NCI-H82 treated with DMSO at 0.1 percent for 48 hours (cell line): Measurements from ENCODE around the gene HTRA1.
A peak's percentile ranks its signal among the peaks of the same experiment; 100 is the strongest.

Source experiments
- DNase-seq: peaks from one replicate; lab custom pipeline; 2025; ENCODE audit not compliant: unreplicated experiment; lab: John Stamatoyannopoulos, UW

Gene HTRA1

DNA sequence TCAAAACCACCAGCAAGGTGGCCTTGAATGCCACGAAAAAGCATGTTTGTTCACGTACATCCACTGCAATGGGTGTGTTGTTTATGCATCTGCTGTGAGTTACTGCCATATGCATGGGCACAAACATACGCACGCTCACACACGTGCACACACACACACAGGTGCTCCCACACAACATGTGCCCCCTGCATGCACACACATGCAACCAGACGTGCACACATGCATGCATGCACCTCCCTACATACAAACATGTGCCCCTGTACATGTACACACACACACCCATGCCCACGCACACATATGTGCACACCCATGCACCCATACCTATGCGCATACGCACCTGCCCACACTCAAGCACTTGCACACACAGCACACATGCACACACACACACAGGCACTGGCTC is 89.1 kb downstream of the HTRA1 start:
- DNase-seq: no peak

DNA sequence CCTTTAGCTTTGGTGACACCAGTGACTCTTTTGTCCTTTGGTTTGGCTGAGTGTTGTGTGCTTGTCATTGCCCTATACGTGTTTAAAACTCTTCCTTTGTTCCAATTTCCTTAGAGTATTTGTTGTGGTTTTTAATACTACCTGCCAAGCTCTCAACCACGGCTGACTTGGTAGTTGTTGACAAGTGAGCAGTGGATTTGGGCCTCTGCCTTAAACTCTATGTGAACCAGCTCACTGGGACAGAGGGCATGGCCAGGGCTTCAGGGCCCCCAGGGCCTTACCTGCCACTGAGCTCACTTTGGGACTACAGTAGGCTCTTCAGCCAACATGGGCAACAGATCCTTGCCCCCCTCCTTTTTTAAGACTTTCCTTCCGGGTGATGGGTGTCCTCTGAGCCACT is 89.6 kb downstream of the HTRA1 start:
- DNase-seq: no peak

DNA sequence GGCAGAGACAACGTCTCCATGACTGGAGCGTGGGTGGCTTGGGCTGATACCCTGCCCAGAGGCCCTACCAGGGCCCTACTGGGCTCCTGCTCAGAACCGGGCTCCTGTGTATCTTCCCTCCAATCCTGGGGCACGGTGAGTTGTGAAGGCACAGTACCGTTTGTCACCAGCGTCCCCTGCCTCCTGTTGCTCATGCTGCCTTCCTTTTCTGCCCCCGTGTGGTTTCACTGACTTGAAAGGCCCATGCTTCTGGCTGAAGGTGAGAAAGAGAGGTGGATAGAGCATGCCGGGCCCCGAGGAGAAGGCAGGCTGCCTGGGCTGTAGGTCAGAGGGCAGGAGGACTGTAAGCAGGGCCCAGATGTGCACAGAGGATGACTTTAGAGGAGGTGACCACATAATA is 90.1 kb downstream of the HTRA1 start:
- DNase-seq: no peak

DNA sequence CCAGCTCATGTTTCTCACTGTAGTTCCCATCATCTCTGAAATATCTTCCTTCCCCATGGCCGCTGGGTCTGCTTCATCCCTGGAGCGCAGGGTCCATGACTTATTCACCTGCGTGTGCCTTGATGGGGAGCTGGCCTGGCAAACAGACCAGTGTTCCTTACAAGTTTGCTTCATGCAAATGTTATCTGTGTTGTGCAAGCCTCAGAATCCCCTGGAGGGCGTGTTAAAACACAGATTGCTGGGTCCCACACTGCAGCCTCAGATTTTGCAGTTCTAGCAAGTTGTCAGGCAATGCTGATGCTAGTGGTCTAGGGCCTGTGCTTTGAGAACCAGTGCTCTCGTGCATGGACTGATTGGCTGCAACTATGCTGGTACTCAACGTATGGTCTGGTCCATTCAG is 92.0 kb downstream of the HTRA1 start:
- DNase-seq: no peak

DNA sequence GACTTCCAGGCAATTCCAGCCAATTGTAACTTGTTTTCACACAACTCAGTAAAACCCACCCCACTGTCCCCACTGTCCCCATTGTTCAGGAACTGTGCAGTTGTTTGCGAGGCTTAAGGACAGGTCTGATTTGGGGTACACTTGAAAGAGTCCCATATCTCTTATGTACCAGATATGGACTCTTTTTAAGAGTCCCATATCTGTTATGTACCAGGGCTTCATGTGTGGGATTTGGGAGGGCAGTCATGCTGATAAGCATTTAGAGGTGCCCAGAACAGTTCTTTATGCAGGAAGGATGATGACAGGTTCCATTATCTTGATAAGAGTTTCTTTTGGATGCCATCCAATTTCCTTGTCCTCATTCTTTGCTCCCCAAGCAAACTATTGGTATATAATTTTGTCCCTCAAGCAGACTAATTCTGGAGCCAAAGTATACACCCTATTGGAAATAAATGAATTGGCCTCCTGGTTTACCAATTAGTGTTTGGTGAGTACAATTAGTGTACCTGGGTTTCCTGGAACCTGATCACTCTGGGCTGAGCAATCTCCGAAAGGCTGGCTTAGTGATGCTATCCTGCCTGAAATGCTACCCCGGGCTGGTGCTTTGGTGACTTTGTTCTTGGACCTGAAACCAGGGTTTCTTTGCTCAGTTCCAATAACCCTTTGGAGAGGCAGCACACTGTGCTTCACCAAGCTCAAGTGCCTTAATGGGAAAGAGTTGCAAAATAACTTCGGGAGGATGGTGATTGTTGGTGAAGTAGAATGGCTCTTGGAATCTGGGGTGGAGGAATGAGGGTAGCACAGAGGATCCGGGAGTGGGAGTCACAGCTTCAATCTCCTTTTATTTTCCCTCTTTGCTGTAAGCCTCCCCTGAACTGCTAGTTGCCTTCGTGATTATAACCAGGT is 93.0 kb downstream of the HTRA1 start:
- DNase-seq: no peak

DNA sequence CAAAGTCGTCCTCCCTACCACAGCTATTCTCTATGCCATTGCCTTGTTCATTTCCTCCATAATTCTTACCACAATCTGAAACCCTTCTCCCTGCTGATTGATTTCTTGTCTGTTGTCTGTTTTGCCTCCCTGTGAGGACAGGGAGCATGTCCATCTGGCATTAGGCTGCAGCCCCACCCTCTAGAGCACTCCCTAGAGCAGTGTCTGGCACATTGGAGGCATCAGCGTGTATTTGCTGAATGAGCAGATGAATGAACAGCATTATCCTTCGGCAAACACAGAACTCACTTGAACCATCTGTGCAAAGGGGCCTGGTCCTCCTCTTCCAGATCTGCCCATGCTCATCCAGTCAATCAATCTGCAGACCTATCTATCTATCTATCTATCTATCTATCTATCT is 94.1 kb downstream of the HTRA1 start:
- DNase-seq: peak; percentile 42

DNA sequence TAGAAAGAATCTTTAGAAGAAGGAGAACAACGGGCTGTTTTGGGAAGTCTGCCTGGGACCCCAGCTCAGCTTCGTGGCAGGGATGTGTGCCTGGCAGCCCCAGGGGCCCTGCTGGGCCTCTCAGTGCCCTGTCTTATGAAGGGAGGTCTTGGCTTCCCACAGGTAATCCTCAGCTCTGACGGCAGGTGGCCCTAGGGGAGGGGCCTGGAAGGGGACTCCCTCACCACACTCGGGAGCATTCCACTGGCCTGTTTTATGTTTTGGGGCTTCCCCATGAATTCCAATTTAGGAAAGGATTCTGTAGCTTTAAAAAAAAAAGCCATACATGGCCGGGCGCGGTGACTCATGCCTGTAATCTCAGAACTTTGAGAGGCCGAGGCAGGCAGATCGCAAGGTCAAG is 96.2 kb downstream of the HTRA1 start:
- DNase-seq: no peak

DNA sequence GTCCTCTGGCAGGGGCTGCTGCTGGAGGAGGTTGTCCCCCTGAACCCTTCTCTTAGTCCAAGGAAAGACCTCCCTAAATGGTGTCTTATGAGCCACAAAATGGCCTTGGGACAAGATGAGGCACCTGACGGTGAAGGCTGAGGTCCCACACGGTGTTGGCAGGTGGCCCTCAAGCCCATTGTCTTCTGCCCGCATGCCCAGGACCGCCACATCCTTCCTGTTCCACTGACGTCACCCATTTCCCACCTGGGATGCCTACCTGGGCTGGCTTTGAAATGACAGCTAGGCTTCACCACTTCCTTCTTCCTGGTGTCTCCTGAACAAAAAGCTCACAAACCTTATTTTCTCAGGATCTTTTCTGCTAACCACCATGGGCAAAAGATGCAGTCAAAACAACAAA is 97.1 kb downstream of the HTRA1 start:
- no peak for DNase-seq

DNA sequence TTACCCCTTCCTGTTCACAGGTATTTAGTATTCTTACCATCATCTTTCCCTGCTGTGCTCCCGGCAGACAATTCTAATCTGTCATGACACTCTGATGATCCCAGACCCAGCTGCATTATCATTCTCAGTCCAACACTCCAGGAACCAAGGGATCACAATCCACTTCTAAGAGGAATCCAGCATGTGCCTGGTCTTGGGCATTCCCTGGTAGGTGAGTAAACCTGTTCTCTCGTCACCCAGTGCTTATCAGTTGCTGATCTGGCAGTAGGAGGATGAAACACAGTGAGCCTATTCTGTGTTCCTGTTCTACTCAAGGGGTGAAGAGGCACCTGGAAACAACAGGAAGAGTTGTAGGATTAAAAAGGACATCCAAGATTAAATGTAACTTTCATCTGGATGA is 97.9 kb downstream of the HTRA1 start:
- no peak for DNase-seq

DNA sequence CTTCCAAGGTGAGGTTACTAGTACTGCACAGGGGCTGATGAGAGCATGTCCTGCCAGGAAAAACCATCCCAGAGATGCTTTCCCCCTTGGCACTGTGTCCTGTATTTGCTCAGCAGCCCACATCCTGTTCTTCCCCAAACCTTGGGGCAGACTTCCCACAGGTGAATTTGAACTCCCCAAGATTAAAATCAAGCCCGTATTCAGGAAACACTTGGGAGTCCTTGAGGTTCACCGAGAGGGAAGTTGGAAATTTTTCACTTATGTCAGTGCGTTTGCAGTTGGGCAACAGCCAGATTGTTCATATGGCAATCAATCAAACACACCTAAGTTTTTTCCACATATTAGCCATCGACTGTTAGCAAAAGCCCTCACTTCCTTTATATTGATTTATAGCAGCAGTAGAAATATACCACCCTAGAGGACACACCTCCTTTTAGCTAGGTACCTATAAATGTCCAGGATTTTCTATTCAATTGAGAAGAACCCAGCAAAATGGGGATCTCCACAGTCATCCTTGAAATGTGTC is 99.0 kb downstream of the HTRA1 start, which contains the start of gene DMBT1:
DMBT1 (plus strand) TSS at position 476 of the 526 bp plus-strand sequence; CDS start at position 493, 17 bp downstream.
- no peak for DNase-seq

DNA sequence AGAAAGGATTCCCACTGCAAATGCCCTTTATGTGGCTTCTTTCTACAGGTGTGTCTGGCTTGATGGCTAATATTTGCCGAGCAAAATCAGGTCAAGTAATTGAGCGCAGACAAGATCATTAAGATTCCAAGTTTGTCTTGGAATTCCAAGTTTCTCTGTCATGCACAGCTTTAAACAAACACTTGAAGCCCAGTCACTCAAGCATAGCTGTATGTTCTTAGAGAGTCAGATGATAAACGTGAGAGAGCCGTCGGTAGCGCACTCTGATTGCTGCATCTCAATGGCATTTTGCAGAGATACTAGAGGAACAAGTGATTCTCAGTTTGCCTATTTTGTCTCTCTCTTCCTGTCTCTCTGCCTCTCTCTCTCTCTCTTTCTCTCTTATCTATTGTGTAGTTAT is 99.9 kb downstream of the HTRA1 start:
- DNase-seq: no peak

DNA sequence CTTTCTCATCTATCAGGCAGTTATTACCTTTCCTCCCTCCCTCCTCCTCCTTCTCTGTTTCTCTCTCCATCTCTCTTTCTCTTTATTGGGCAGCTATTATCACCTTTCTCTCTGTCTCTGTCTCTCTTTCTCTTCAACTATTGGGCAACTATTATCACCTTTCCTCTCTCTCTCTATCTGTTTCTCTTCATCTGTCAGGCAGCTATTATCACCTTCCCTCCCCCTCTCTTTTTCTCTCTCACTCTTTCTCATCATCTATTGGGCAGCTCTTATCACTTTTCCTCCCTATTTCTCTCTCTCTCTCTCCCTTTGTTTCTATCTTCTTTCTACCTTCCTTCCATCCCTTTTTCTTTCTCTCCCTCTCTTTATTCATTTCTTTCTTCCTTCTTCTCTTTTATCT is 100.4 kb downstream of the HTRA1 start:
- DNase-seq: no peak
